Stimulated activated naive CD8-positive, alpha-beta T cell treated with anti-CD3 and anti-CD28 coated beads, Interleukin-15, Interleukin-2, amounts not matched to agents 100 ng/mL and 50 ng/mL, for 24 hours (primary cell): ENCODE measurements around the gene USF2.

ENCODE experiments used
- H3K27ac Mint-ChIP-seq: one replicate; pipeline ENCODE4 v1.8.0; 2021; ENCODE audit warnings: mild to moderate bottlenecking, mixed read lengths
- H3K27me3 Mint-ChIP-seq: one replicate; pipeline ENCODE4 v1.8.0; 2021; ENCODE audit warnings: mixed read lengths
- H3K36me3 Mint-ChIP-seq: one replicate; pipeline ENCODE4 v1.8.0; 2021; ENCODE audit warnings: low read depth, mixed read lengths
- H3K4me1 Mint-ChIP-seq: one replicate; pipeline ENCODE4 v1.8.0; 2021; ENCODE audit warnings: low read depth, mixed read lengths
- H3K4me3 Mint-ChIP-seq: one replicate; pipeline ENCODE4 v1.8.0; 2021; ENCODE audit warnings: mild to moderate bottlenecking, mixed read lengths
- H3K9me3 Mint-ChIP-seq: one replicate; pipeline ENCODE4 v1.8.0; 2021; ENCODE audit warnings: mixed read lengths

The USF2 gene

DNA sequence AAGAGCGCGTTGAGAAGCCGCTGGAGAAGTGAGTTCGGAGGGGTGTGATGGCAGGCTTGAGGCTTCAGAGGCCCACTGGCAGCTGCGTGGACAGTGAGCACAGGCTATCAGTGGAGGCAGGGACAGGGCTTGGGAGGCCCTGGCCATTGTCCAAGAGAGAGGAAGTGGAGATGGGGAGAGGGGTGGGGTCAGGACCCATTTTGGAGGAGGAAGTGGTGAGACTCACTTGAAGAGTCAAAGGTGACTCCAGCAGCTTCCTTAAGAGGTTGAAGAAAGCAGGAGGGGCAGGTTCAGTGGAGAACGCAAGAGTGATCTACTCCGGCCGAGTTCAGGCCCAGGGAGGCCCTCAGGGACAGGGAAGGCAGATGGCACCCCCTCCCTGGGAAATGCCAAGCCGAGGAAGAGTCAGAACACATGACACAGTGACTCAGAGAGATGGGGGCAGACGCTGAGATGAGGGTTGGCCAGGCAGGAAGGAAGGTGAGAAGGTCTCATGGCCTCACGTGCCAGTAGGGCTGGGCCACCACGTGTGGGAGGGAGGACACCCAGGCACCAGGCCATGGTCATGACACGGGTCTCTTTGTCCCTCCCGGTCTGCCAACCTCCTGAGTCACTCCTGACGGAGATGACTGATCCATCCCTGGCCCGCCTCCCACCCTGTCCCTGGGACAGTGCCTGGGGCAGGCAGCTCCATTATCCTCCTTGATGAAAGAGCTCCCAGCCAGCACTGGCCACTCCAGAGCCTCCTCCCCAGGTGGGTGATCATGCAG lies 50.1 kb downstream of the USF2 start:
- Mint-ChIP-seq H3K27me3 (peaks cover 3% of the 10 kb centered on the region), H3K27ac (peak overlapping the region; percentile 76), H3K4me1 (peaks cover 19% of the 10 kb centered on the region), H3K9me3 (no peaks in the 10 kb centered on the region), H3K4me3 (no peak overlapping the region), H3K36me3 (no peaks in the 10 kb centered on the region)

DNA sequence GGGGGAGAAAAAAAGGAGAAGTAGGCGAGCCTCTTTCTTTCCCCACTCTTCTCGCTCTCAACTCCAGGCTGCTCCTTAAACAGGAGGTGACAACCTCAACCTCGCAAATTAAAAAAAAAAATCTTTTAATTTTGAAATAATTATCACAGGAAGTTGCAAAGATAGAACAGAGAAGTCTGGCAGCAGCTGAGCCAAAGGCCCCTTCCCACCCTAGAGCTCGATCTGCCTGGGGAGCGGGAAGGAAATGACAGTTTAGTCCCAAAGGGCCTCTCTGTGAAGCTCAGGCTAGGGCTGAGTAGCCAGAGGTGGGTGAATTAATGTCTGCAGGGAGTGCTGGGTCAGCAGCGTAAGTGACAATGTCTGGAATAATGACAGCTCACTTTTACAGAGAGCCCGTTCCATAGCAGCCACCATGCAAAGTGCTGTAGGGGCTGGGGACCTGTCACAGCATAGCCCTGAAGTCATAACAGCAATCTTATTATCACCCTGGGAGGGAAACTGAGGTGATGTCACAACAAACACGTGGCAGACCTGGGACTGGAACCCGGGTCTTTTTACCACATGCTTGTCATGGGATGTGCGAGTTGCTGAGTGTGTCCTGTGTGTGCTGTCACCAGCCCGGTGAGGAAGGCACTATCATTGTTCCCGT lies 51.4 kb downstream of the USF2 start:
- H3K4me1 Mint-ChIP-seq: peaks cover 19% of the 10 kb centered on the region
- H3K36me3 Mint-ChIP-seq: no peaks in the 10 kb centered on the region
- H3K27me3 Mint-ChIP-seq: peaks cover 3% of the 10 kb centered on the region
- no peak overlapping the region for H3K4me3 Mint-ChIP-seq
- peak overlapping the region; percentile 58 for H3K27ac Mint-ChIP-seq
- no peaks in the 10 kb centered on the region for H3K9me3 Mint-ChIP-seq

DNA sequence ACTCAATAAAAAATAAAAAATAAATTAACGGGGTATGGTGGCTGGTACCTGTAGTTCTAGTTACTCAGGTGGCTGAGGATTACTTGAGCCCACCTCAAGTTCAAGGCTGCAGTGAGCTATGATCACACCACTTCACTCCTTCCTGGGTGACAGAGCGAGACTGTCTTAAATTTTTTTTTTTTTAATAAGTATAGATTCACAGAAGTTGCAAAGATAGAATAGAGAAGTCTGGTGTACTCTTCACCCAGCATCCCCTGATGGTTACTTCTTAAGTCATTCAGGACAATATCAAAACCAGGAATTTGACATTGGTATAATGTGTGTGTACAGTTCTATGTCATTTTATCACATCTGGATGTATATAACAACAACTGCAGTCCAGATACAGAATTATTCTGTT lies 52.5 kb downstream of the USF2 start:
- H3K4me1 Mint-ChIP-seq: peaks cover 19% of the 10 kb centered on the region
- H3K36me3 Mint-ChIP-seq: no peaks in the 10 kb centered on the region
- H3K27me3 Mint-ChIP-seq: peaks cover 8% of the 10 kb centered on the region
- H3K4me3 Mint-ChIP-seq: no peak overlapping the region
- H3K27ac Mint-ChIP-seq: no peak overlapping the region
- no peaks in the 10 kb centered on the region for H3K9me3 Mint-ChIP-seq

DNA sequence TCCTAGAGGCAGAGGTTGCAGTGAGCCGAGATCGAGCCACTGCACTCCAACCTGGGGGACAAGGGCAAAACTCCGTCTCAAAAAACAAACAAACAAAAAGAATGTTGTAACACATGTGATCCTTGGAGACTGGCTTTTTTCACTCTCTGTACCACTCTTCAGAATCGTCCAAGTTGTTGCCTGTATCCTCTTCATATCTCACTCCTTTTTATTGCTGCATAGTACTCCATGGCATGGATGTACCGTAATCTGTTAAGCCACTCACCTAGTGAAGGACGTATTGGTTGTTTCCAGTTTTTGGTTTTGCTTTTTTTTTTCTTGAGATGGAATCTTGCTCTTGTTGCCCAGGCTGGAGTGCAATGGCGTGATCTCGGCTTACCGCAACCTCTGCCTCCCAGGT lies 53.3 kb downstream of the USF2 start:
- no peaks in the 10 kb centered on the region for H3K9me3 Mint-ChIP-seq
- H3K4me1 Mint-ChIP-seq: peaks cover 19% of the 10 kb centered on the region
- H3K27ac Mint-ChIP-seq: no peak overlapping the region
- peaks cover 8% of the 10 kb centered on the region for H3K27me3 Mint-ChIP-seq
- no peaks in the 10 kb centered on the region for H3K36me3 Mint-ChIP-seq
- no peak overlapping the region for H3K4me3 Mint-ChIP-seq

DNA sequence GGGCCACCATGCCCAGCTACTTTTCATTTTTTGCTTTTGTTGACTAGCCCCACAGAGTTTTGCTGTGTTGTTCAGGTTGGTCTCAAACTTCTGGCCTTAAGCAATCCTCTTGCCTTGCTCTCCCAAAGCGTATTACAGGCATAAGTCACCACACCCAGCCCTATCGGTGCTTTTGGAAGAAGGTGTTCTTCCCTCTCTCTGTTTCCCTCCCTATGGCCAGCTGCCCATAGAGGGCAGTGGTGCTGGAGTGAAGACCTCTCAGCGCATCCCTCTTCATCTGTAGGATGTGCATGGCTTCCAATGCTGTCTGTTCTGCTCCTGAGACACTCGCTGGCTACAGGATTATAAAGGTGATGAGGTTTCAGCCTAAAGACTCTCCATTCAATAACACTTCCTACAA lies 58.9 kb downstream of the USF2 start:
- no peaks in the 10 kb centered on the region for H3K9me3 Mint-ChIP-seq
- peaks cover 26% of the 10 kb centered on the region for H3K4me1 Mint-ChIP-seq
- H3K27ac Mint-ChIP-seq: no peak overlapping the region
- H3K36me3 Mint-ChIP-seq: no peaks in the 10 kb centered on the region
- no peak overlapping the region for H3K4me3 Mint-ChIP-seq
- peaks cover 13% of the 10 kb centered on the region for H3K27me3 Mint-ChIP-seq

DNA sequence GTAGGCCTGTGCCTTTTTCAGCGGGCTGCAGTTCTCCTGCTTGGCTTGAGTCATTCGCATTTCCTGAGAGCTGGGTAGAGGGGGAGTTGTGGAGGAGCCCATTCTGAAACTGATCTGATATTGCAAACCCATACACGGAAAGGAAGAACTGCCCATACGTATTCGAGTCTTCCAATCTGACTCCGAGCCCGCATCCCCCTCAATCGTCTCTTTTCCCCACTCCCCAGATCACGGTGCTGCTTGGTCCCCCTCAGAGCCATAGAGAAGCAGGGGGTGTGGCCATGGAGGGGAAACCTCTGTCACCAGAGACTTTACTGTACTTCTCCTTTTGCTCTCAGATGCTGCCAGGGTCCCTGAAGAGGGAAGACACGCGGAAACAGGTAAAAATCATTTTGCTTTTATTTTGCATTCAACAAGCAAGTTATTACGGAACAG lies 60.1 kb downstream of the USF2 start, which contains the start of gene CD22:
CD22 (plus strand) TSS at position 337 of the 435 bp plus-strand sequence. CDS start 2,854 bp downstream, outside the sequence.
- Mint-ChIP-seq H3K27me3 (peaks cover 13% of the 10 kb centered on the region), H3K9me3 (no peaks in the 10 kb centered on the region), H3K27ac (peak within 1 kb of the TSS; percentile 13), H3K4me3 (peak within 1 kb of the TSS; percentile 78), H3K4me1 (peaks cover 38% of the 10 kb centered on the region), H3K36me3 (no peaks in the 10 kb centered on the region)

DNA sequence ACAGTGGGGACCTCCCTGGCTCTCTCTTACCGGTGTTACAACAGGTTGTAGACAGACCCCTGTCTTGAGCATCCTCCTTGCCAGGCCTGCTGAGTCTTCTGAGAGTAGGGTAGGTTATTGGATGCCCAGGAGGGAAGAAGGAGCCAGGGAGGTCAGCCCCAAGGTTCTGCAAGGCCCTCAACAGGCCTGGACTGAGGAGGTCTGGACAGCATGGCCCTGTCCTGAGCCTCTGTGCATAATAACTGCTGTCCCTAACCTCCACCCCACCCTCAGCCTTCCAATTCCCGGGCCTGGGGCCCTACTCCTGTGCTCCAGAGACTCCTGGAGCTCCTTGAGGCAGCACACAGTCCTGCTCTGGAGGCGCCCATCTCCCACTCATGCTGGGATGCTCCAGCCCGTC lies 60.6 kb downstream of the USF2 start:
- peaks cover 42% of the 10 kb centered on the region for H3K4me1 Mint-ChIP-seq
- peak overlapping the region; percentile 78 for H3K4me3 Mint-ChIP-seq
- H3K27me3 Mint-ChIP-seq: peaks cover 13% of the 10 kb centered on the region
- no peak overlapping the region for H3K27ac Mint-ChIP-seq
- H3K9me3 Mint-ChIP-seq: no peaks in the 10 kb centered on the region
- H3K36me3 Mint-ChIP-seq: no peaks in the 10 kb centered on the region
